Activated CD8-positive, alpha-beta T cell treated with anti-CD3 and anti-CD28 coated beads, Interleukin-2, amount 10 ng/mL, durations not matched to agents 7 days and 5 days (primary cell): Measurements from ENCODE around the gene LMCD1. TPM values are rescaled to one million over a fixed set of nuclear protein-coding genes. Genes with fewer than 3 reads are reported as not detected.

Experiments
- ATAC-seq: fragments of 150-1000 bp; cut with Tn5 transposase; one replicate; pipeline ENCODE4 v1.10.0; 2021; ENCODE audit warnings: moderate library complexity
- CTCF ChIA-PET: fragments of 350-600 bp; sonication (Branson Sonifier 250); formaldehyde crosslinking; loops from one replicate; lab custom pipeline; 2021; ENCODE audit warnings: antibody characterized with exemption; lab: Charles Lee
- POLR2A ChIA-PET: fragments of 350-600 bp; sonication (Branson Sonifier 250); formaldehyde crosslinking; loops from one replicate; lab custom pipeline; 2021; ENCODE audit warnings: antibody characterized with exemption; lab: Charles Lee
- DNase-seq: peaks from one replicate; pipeline ENCODE4 v3.0.0-alpha.2; 2020
- H3K27ac Mint-ChIP-seq: one replicate; pipeline ENCODE4 v1.8.0; 2021; ENCODE audit warnings: mild to moderate bottlenecking, mixed read lengths
- H3K27me3 Mint-ChIP-seq: one replicate; pipeline ENCODE4 v1.8.0; 2021; ENCODE audit warnings: low read depth, mixed read lengths
- H3K36me3 Mint-ChIP-seq: one replicate; pipeline ENCODE4 v1.8.0; 2021; ENCODE audit warnings: low read depth, mixed read lengths
- H3K4me1 Mint-ChIP-seq: one replicate; pipeline ENCODE4 v1.8.0; 2021; ENCODE audit warnings: low read depth, mixed read lengths
- H3K4me3 Mint-ChIP-seq: one replicate; pipeline ENCODE4 v1.8.0; 2021; ENCODE audit warnings: mild to moderate bottlenecking, mixed read lengths
- H3K9me3 Mint-ChIP-seq: one replicate; pipeline ENCODE4 v1.8.0; 2022; ENCODE audit warnings: mixed read lengths; ENCODE audit not compliant: insufficient read depth
- total RNA-seq, 2 experiments: library from RNA; stranded (reverse); gene quantifications; one replicate each; pipeline ENCODE4 v1.2.3, GENCODE V29; 2021

Gene LMCD1
- total RNA-seq, 2 experiments from 2014 or later, result 0.53 to 1.2 TPM

GRCh38 chr3:8516783-8517182 is 15.2 kb downstream of the LMCD1 start:
- peaks cover 10% of the 10 kb centered on the region for H3K27me3 Mint-ChIP-seq

GRCh38 chr3:8517487-8517886 is 15.9 kb downstream of the LMCD1 start:
- H3K4me3 Mint-ChIP-seq, result no peak overlapping the region
- no peak for DNase-seq
- no peaks in the 10 kb centered on the region for H3K4me1 Mint-ChIP-seq
- H3K36me3 Mint-ChIP-seq, result no peaks in the 10 kb centered on the region
- no peak for ATAC-seq
- ChIA-PET POLR2A (no interaction called here), CTCF (no interaction called here)
- H3K27me3 Mint-ChIP-seq, result peaks cover 6% of the 10 kb centered on the region
- no peak overlapping the region for H3K27ac Mint-ChIP-seq
- no peaks in the 10 kb centered on the region for H3K9me3 Mint-ChIP-seq

More at GRCh38 chr3:8516783-8517182, 15.2 kb downstream of the LMCD1 start:
- no peaks in the 10 kb centered on the region for H3K36me3 Mint-ChIP-seq
- ChIA-PET POLR2A (no interaction called here), CTCF (no interaction called here)
- H3K27ac Mint-ChIP-seq, result no peak overlapping the region
- H3K9me3 Mint-ChIP-seq, result no peaks in the 10 kb centered on the region
- H3K4me3 Mint-ChIP-seq, result no peak overlapping the region
- no peaks in the 10 kb centered on the region for H3K4me1 Mint-ChIP-seq
- no peak for ATAC-seq
- DNase-seq, result no peak

GRCh38 chr3:8518138-8518537 is 16.5 kb downstream of the LMCD1 start:
- no peaks in the 10 kb centered on the region for H3K4me1 Mint-ChIP-seq
- no peak overlapping the region for H3K27ac Mint-ChIP-seq
- peaks cover 2% of the 10 kb centered on the region for H3K27me3 Mint-ChIP-seq
- no peak for ATAC-seq
- ChIA-PET CTCF (no interaction called here), POLR2A (no interaction called here)
- no peak for DNase-seq
- no peaks in the 10 kb centered on the region for H3K36me3 Mint-ChIP-seq
- H3K4me3 Mint-ChIP-seq, result no peak overlapping the region
- no peaks in the 10 kb centered on the region for H3K9me3 Mint-ChIP-seq

GRCh38 chr3:8519156-8519555 is 17.5 kb downstream of the LMCD1 start:
- ChIA-PET CTCF (no interaction called here), POLR2A (no interaction called here)
- no peaks in the 10 kb centered on the region for H3K36me3 Mint-ChIP-seq
- ATAC-seq (no peak), DNase-seq (no peak)
- H3K4me1 Mint-ChIP-seq, result peaks cover 1% of the 10 kb centered on the region
- H3K4me3 Mint-ChIP-seq, result no peak overlapping the region
- no peak overlapping the region for H3K27ac Mint-ChIP-seq
- no peaks in the 10 kb centered on the region for H3K9me3 Mint-ChIP-seq
- H3K27me3 Mint-ChIP-seq, result peaks cover 2% of the 10 kb centered on the region

- no peak for ATAC-seq
- no peak for DNase-seq
- H3K27ac Mint-ChIP-seq, result no peak overlapping the region
- H3K4me1 Mint-ChIP-seq, result peaks cover 5% of the 10 kb centered on the region
- H3K36me3 Mint-ChIP-seq, result no peaks in the 10 kb centered on the region
- CTCF ChIA-PET, result no interaction called here
- peaks cover 2% of the 10 kb centered on the region for H3K27me3 Mint-ChIP-seq
- POLR2A ChIA-PET, result no interaction called here
- H3K9me3 Mint-ChIP-seq, result no peaks in the 10 kb centered on the region
- H3K4me3 Mint-ChIP-seq, result no peak overlapping the region
Observed at GRCh38 chr3:8519774-8520448, 18.3 kb downstream of the LMCD1 start.

- peaks cover 9% of the 10 kb centered on the region for H3K4me1 Mint-ChIP-seq
- CTCF ChIA-PET, result no interaction called here
- H3K36me3 Mint-ChIP-seq, result no peaks in the 10 kb centered on the region
- H3K27me3 Mint-ChIP-seq, result peaks cover 2% of the 10 kb centered on the region
- POLR2A ChIA-PET, result no interaction called here
- H3K4me3 Mint-ChIP-seq, result no peak overlapping the region
- no peaks in the 10 kb centered on the region for H3K9me3 Mint-ChIP-seq
- DNase-seq (no peak), ATAC-seq (no peak)
- no peak overlapping the region for H3K27ac Mint-ChIP-seq
Observed at GRCh38 chr3:8520816-8521403, 19.3 kb downstream of the LMCD1 start.

GRCh38 chr3:8523041-8523440 is 21.4 kb downstream of the LMCD1 start:
- CTCF ChIA-PET, result no interaction called here
- Mint-ChIP-seq H3K27me3 (peaks cover 2% of the 10 kb centered on the region), H3K9me3 (no peaks in the 10 kb centered on the region), H3K4me1 (peaks cover 9% of the 10 kb centered on the region), H3K4me3 (no peak overlapping the region), H3K27ac (no peak overlapping the region), H3K36me3 (no peaks in the 10 kb centered on the region)
- POLR2A ChIA-PET, result no interaction called here
- DNase-seq (no peak), ATAC-seq (no peak)

GRCh38 chr3:8524249-8524648 is 22.6 kb downstream of the LMCD1 start:
- no peak overlapping the region for H3K4me3 Mint-ChIP-seq
- peaks cover 2% of the 10 kb centered on the region for H3K27me3 Mint-ChIP-seq
- no peaks in the 10 kb centered on the region for H3K36me3 Mint-ChIP-seq
- H3K27ac Mint-ChIP-seq, result no peak overlapping the region
- ATAC-seq (no peak), DNase-seq (no peak)
- peaks cover 9% of the 10 kb centered on the region for H3K4me1 Mint-ChIP-seq
- ChIA-PET CTCF (no interaction called here), POLR2A (no interaction called here)
- no peaks in the 10 kb centered on the region for H3K9me3 Mint-ChIP-seq

- no peak for ATAC-seq
- no peak for DNase-seq
- H3K9me3 Mint-ChIP-seq, result no peaks in the 10 kb centered on the region
- ChIA-PET POLR2A (no interaction called here), CTCF (no interaction called here)
- no peaks in the 10 kb centered on the region for H3K36me3 Mint-ChIP-seq
- no peak overlapping the region for H3K27ac Mint-ChIP-seq
- H3K27me3 Mint-ChIP-seq, result peaks cover 2% of the 10 kb centered on the region
- no peak overlapping the region for H3K4me3 Mint-ChIP-seq
- H3K4me1 Mint-ChIP-seq, result peaks cover 9% of the 10 kb centered on the region
Observed at GRCh38 chr3:8524656-8525399, 23.2 kb downstream of the LMCD1 start.

- POLR2A ChIA-PET, result no interaction called here
Observed at GRCh38 chr3:8525893-8526292, 24.3 kb downstream of the LMCD1 start.

GRCh38 chr3:8529181-8529637 is 27.6 kb downstream of the LMCD1 start:
- CTCF ChIA-PET, result no interaction called here
- no peaks in the 10 kb centered on the region for H3K9me3 Mint-ChIP-seq
- H3K4me1 Mint-ChIP-seq, result peaks cover 7% of the 10 kb centered on the region
- POLR2A ChIA-PET, result no interaction called here
- H3K27ac Mint-ChIP-seq, result no peak overlapping the region
- no peak for DNase-seq
- no peak overlapping the region for H3K4me3 Mint-ChIP-seq
- H3K27me3 Mint-ChIP-seq, result peaks cover 2% of the 10 kb centered on the region
- no peak for ATAC-seq
- no peaks in the 10 kb centered on the region for H3K36me3 Mint-ChIP-seq

More at GRCh38 chr3:8525893-8526292, 24.3 kb downstream of the LMCD1 start:
- H3K4me3 Mint-ChIP-seq, result no peak overlapping the region
- H3K9me3 Mint-ChIP-seq, result no peaks in the 10 kb centered on the region
- H3K4me1 Mint-ChIP-seq, result peaks cover 9% of the 10 kb centered on the region
- H3K27ac Mint-ChIP-seq, result no peak overlapping the region
- H3K27me3 Mint-ChIP-seq, result peaks cover 2% of the 10 kb centered on the region
- DNase-seq (no peak), ATAC-seq (no peak)
- CTCF ChIA-PET, result no interaction called here
- no peaks in the 10 kb centered on the region for H3K36me3 Mint-ChIP-seq
